ENCODE data around the gene CMTM4.

GRCh38 chr16:66676599-66676998 is 19.9 kb downstream of the CMTM4 start:
- no peak for TF ChIP-seq POLR2A (IDR thresholded peaks at IDR 0.05; ENCODE audit: low read depth, low read length)
- no peak for TF ChIP-seq POLR2AphosphoS5 (IDR thresholded peaks at IDR 0.05; ENCODE audit: low read depth, low read length)
- TF ChIP-seq TAF1 (IDR thresholded peaks at IDR 0.05; ENCODE audit: low read depth, low read length), result no peak
- no peak for TF ChIP-seq POU2F2 (IDR thresholded peaks at IDR 0.05; ENCODE audit: low read depth, low read length)
